GM19372 (cell line): ENCODE measurements around the gene IMMP2L.
"Not testable (repeated sequence)": the region's sequence is repeated elsewhere in the genome, so short reads cannot be mapped to it uniquely, and the experiment has no call there.

Experiments used
- ATAC-seq: cut with Tn5 transposase; IDR thresholded peaks from one replicate; pipeline ENCODE4 v1.9.1; 2021; ENCODE audit warnings: mild to moderate bottlenecking, low read depth, moderate library complexity; ENCODE audit not compliant: unreplicated experiment

IMMP2L gene

GRCh38 chr7:111093496-111093895 lies 468.8 kb downstream of the IMMP2L start:
- no peak for ATAC-seq

GRCh38 chr7:111092406-111093236 lies 469.7 kb downstream of the IMMP2L start:
- ATAC-seq: peak; percentile 50

GRCh38 chr7:111091593-111092358 lies 470.5 kb downstream of the IMMP2L start:
- ATAC-seq: no peak

GRCh38 chr7:111090846-111091245 lies 471.4 kb downstream of the IMMP2L start, which contains the start of gene LRRN3:
Gene LRRN3 (plus strand): TSS chr7:111091127. CDS start chr7:111122773, 31,646 bp downstream.
- no peak for ATAC-seq

DNA sequence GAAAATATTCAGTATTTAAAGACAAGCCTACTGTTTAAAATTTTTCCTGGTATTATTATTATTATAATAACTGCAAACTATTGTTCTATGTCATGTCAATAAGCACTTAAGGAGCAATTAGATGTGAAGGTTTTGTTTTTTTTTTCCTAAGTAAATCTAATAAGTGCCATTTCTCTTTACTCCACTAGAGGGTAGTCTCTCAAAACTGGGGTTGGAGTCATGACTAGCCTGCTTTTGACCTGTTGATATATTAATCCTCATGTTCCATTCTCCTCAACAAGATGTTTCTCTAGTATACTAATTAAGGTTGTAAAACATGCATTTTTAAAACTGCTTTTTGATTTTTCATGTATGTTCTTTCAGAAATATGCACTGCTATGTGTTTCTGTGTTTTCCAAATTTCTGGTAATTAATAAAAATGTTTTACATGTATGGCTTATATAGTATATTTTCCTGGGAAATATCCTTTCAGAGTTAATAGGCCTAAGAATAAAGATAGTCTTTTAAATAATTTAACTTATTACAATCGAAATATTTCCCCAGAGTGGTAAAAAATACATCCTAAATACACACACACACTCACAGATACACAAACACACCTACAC lies 472.4 kb downstream of the IMMP2L start:
- ATAC-seq: no peak

GRCh38 chr7:111088328-111088727 lies 474.0 kb downstream of the IMMP2L start:
- no peak for ATAC-seq

DNA sequence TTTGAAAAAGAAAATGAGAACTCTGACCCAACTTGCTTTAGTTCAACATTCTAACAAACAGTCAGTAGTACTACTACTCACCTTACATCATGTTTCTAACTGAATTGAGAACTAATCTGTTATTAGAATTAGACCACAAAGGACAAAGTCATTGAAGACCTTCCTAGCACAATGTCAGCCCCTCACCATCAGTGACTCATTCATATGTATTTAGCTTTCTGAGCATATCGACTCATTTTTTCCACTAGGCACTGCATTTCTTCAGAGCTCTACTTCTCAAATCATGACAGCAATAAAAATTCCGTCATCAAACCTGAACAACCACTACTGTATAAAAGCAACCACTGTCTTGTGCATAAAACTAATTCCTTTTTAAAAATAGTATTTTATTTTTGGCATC lies 475.8 kb downstream of the IMMP2L start:
- ATAC-seq: no peak

DNA sequence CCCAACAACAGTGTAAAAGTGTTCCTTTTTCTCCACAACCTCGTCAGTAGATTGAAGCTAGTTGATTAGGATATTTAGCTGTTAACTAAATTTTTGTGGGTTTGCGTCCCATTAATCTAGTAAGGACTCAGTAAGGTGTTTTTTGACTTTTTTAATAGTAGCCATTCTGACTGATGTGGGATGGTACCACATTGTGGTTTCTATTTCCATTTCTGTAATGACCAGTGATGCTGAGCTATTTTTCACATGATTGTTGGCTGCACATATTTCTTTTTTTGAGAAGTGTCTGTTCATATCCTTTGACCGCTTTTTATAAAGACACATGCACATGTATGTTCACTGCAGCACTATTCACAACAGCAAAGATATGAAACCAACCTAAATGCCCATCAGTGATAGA lies 476.9 kb downstream of the IMMP2L start:
- ATAC-seq: no peak

DNA sequence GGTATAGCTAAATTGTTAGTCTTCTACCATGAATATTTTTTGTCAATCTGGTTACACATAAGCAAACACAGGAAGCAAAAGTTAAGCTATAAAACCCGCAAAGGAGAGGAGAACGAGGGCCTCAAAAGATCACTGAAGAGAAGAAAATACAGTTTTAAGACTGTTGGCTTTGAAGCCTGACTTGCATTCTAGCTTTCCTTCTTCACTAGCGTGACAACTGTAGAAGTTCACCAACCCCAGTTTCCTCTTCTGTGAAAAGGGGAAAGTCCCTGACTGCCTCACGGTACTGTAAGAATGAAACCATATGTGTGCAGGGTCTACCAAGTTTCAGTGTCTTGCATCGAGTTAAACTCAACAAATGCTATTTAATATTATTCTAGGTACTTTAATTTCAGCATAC lies 478.9 kb downstream of the IMMP2L start:
- peak; percentile 97 for ATAC-seq

- no peak for ATAC-seq
Observed at GRCh38 chr7:111082351-111082750, 479.9 kb downstream of the IMMP2L start.

GRCh38 chr7:111081546-111082267 lies 480.6 kb downstream of the IMMP2L start:
- no peak for ATAC-seq

DNA sequence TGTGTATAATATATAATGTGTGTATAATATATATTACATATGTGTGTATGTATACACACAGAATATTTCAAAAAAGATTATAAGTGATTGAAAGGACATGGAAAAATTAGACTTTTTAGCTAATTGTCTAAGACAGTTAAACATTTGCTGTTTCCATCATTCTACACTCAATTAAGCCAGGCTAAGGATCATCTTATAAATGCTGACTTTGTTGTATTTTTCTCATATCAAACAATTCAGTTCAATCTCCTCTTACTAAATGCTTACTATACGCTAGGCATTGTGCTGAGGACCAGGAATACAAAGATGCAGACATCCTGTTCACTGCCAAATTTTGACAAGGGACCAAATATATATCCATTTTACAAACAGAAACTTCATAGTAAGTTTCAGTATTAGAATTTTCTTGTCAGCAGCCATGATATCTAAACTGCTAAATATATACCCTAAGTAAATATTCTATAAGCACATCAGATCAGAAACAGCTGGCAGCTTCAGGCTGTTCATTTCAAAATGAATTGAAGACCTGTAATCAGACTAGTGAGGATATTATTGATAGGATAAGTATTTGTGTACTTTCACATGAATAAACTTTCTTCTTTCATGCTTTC lies 481.7 kb downstream of the IMMP2L start:
- no peak for ATAC-seq

DNA sequence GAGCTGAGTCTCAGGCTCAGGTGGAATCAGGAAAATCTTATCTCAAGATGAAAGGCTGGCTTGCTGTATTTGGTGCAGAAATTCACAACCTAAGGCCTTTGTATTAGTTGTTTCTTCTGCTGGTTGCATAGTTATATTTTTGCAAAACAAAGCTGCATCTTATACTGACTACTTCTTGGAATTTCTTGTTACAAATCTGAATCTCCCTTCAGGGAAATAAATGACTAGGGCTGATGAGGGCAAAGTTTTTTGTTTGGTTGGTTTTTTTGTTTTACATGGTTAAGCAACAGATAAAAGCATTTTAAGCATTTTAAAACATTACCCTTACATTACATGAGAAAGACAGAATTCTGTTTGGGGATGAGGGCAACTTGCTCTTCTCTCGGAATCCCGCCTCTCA lies 485.3 kb downstream of the IMMP2L start:
- no peak for ATAC-seq

DNA sequence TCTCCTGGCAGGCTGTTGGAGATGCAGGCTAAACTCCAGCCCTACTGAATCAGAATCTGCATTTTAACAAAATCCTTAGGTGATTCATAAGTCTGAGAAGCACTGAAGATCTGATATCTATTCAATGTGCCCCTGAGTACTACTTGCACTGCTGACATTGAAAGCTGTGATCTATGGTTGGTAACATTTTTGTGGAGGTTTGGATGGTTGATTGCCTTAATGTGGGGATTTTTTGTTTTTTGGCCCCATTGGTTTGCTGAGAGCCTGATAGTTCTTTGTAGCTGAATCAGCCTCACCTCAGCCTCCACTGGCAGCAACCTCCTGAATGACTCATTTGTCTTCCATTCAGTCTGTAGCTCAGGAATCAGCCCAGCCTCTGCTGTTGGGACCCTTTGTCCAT lies 486.1 kb downstream of the IMMP2L start:
- ATAC-seq: no peak

GRCh38 chr7:111075498-111075897 lies 486.8 kb downstream of the IMMP2L start:
- ATAC-seq: no peak

DNA sequence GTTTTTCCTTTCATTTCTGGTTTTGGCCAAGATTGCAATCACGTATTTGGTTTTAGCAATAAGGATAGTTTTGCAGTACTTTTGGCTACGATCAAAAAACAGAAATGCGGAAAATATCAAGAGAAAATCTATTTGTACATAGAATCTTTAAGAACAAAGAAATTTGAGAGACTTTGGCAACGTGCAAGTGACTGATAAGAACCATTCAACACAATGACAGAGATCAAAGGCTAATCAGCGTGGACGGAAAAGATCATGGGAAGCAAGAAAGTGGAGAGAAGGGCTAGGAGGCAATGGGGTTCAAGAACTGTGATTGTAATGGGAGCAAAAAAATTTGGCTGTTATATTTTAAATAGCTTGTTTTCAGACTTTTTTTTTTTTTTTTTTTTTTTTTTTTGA lies 487.5 kb downstream of the IMMP2L start:
- ATAC-seq: no peak

DNA sequence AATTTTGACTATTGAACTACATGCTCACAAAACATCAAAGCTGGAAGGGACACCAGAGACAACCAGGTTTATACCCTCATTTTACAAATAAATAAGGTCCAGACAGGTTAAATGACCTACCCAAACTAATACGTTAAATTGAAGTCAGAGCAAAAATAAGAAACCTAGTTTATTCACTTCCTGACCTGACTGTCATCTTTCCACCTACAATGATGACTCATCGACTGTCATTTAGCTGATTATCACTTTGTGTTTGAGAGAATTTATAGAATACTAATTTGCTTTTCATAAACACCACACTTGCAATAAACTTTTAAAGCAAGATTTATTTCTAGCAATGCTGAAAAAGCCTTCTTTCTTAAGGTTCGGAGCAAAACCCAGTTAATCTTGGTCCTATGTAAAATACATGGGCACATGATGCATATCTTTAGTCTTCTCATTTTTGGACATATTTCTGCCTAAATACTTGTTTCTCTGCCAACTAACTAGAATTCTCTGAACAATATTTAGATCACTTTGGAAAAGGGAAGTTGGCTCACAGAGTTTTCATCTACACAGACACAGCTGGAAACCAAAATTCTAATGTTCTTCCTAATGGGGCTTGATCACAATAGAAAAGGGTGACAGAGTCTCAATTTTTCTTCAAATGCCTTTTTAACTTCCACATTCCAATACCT lies 488.1 kb downstream of the IMMP2L start:
- ATAC-seq: no peak

- not testable (repeated sequence) for ATAC-seq
Observed at GRCh38 chr7:111072658-111073057, 489.6 kb downstream of the IMMP2L start.

DNA sequence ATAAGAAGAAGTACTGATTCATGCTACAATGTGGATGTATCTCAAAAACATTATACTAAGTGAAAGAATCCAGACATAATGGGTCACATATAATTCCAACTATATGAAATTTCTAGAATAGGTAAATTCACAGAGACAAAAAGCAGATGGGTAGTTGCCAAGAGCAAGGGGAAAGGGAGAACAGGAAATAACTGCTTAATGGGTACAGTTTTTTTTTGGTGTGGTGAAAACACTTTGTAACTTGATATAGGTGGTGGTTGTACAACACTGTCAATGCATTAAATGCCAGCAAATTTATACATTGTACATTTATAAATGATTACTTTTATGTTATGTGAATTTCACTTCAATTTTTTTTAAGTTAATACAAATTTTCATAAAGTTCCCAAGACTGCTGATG lies 490.7 kb downstream of the IMMP2L start:
- ATAC-seq: no peak

DNA sequence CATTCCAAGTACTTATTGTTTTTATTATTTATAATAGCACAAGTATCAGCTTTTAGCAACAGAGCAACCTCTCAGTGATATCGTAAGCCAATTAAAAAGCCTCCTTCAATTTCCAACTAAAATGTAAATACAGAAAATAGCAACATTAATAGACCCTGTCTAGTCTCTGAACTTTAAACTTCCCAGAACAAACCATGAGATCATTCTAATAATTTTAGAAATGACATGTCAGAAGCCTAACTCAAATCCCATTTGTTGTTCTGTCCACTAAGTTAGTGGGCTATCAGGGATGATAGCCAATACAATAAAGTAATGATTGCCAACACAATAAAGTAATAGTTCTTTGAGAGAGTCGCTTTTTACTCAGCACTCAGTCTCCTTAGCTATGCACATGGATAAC lies 493.7 kb downstream of the IMMP2L start:
- no peak for ATAC-seq
